Endometrial microvascular endothelial cells (primary cell): Measurements from ENCODE around the gene ELOVL4. TPM values are rescaled to one million over a fixed set of nuclear protein-coding genes. Genes with fewer than 3 reads are reported as not detected.

Source experiments
- in situ Hi-C: cut with HindIII; loops from 2 replicates; pipeline ENCODE4 v1.10.0; 2017; ENCODE audit warnings: low sequenced_read_pairs, low pct_unique_long_range_greater_than_20kb; ENCODE audit errors: inconsistent ontology term
- total RNA-seq: library from RNA; depleted of rRNA; stranded (reverse); fragments of >200 nt; gene quantifications from one replicate; pipeline ENCODE4 v1.2.3, GENCODE V29; 2015; ENCODE audit errors: inconsistent ontology term

ELOVL4 gene
- total RNA-seq, 1 donor from 2014 or later = 2.0 TPM

DNA sequence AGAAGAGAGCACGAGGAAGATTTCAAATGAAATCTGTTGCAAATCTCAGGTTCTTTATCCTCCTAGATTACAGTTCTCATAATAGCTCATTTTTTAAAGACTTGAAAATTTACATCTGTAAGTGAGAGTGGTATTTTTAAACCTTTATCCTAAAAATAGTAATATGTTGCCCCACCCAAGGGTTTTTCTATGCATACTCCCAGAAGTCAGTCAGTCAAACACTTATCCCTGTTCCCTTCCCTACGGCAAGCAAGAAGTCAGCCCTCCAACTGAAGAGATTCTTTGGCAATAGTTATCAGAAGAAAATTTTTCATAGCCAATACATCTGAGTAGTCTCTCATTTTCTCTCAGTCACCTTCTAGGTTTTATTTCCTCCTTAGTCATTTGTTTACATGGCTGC is 24.1 kb downstream of the ELOVL4 start:
- in situ Hi-C loops = no loop called here

DNA sequence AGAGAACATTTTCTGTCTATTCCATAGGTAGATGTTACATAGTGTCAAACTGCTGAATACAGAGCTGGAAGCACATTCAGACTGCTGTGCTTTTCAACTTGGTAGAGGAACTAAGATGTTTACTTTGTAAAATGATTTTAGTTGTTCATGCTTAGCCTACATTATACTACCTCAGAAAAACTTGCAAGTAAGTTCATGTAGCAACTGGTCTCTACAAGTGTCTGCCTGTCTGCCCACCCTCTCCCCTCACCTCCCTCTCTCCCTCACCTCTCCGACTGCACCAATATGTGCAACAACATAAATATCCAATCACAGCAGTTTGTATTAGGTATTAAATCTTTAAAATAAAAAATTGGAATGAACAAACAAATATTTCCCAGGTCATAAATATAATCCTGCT is 25.3 kb downstream of the ELOVL4 start:
- in situ Hi-C loops = no loop called here

GRCh38 chr6:79913369-79913768 is 34.0 kb downstream of the ELOVL4 start:
- in situ Hi-C loops = no loop called here

DNA sequence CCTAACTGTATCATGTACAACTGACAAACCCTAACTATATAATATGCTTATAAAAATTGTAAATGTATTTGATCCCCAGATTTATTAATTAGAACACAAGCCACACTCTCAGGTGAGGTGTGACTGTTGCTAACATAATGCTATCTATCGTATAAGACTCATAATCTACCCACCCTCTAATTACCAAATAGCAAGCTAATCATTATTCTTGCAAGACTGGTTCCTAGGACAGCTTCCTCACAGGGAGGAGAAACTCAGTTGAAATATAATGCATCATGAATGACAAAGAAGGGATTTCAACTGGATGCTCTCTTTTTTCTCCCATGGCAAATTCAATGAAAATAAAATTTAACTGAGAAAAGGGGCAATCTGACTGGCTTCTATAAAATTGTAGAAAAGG is 35.4 kb downstream of the ELOVL4 start:
- in situ Hi-C loops = no loop called here

DNA sequence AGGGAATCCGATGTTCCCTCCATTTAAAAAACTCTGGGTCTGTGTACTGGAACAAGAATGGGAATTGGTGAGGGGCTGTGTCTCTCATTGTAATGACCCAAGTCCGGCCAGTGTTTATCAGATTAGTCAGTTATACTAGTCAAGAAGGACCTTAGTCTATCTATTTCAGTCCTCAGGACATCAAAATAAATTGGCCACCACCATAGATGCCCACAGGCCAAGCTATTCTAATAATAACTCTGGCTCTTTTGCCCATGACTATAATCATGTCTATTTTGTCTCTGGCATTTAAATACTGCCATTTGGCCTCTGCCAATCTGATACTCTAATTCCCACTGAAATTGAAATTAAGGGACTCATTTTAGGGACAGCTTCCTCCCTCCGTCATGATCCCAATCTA is 37.8 kb downstream of the ELOVL4 start:
- in situ Hi-C loops = no loop called here

DNA sequence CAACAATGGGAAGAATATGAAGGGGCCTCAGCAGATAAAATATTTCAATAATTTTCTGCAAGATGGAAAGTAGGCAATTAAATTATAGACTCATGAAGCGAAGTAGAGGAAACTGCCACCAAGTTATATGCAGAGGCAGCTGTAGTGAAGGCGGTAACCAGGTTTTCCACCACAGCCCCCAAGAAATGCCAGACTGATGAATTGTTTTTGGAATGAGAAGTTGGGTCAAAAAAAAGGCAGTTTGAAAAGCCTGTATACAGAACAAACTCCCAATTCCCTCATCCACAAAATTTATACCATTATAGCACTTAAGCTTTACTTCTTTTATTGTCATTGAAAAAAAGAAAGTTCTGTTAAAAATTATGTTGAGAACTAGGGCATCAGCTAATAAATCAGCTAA is 45.3 kb downstream of the ELOVL4 start:
- in situ Hi-C loops = no loop called here

DNA sequence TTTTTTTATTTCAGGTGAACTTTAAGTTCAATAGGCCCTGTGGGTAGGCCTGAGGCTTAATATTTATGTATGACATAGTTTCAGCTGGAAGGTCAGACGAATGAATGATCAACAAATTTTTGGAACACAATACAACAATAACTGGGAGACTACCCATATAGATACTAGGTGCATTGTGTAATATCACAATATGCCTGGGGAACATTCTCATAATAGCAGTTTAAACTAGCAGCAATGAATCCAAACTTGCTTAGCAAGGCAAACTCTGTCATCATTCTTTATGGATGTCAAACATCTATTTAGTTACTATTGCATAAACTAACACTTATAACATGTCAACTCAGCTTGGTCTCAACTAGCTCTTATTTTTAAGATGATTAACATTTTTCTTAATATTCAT is 49.3 kb downstream of the ELOVL4 start:
- in situ Hi-C loops = no loop called here

DNA sequence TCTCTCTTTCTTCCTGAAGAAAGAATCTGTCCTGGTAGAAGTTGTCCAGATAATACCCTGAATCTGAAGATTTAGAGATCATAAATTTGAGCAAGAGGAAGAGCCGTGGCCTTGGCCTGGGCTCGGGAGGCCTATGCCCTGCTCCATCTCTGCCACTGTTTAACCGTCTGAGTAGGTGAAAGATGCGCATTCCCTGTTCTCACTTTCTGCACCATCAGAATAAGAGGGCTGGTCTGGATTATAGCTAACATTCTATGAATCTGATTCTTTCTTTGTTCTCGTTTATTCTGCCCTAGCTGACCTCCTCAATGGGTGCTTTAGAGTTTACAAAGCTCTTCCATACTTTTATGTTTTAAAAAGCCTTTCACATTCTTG is 51.3 kb downstream of the ELOVL4 start:
- in situ Hi-C loops = no loop called here

GRCh38 chr6:79895382-79896074 is 51.8 kb downstream of the ELOVL4 start:
- in situ Hi-C loops = no loop called here

DNA sequence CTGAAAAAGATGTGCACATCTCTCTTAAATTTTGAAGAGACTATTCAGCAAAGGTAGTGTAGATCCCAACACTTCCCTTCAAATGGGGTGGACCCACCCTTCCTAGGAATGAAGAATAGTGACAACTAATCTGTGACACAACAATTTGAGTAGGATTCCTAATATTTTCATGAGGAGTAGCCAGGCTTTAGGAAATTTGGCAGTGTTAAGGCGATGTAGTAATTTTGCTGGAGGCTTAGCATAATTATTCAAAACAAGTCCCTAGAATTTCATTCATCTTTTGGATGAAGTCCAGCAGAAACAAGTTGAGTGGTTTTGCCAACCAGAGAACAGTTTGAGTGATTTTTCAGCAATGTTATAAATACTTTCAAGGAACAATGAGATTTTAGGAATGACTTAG is 52.4 kb downstream of the ELOVL4 start:
- in situ Hi-C loops = no loop called here

DNA sequence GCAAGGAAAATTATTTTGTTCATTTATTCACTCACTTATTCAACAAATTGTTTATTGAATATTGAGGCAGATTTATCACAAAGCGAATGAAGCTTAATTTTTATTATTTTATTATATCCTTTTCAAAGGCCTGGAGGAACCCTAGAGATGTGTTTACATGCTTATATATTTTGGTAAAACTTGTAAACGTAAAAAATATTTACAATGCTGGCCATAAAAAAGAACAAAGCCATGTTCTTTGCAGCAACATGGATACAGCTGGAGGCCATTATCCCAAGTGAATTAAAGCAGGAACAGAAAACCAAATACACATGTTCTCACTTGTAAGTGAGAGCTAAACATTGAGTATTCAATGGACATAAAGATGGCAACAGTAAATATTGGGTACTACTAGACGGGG is 58.8 kb downstream of the ELOVL4 start:
- in situ Hi-C loops = no loop called here

GRCh38 chr6:79878142-79878748 is 69.1 kb downstream of the ELOVL4 start:
- in situ Hi-C loops = no loop called here

DNA sequence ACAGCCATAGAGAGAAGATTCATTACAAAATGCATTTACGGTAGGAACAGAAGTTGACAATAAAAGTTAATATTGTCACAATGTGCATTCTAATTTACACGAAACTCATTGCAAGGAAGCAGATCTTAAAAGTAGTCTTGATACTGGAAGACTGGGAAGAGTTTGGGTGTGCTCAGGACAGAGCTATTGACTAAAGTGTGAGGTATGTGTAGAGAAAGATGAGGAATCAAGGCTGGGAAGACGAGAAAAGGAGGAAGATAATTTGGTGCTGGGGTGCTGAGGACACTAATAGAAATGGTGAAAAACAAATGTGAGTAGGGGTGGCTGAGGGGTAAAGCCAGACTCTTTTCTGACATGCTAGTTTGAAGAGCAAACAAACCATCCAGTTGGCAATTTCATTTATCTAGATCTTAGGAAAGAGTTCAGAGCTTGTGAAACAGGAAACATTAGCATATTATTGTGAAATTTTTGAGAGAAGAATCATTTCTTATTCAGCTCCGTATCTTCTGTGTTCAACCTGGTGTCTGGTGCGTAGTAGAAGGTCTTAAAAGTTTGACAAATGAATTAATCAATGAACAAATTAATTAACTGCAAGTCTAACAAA is 72.7 kb downstream of the ELOVL4 start:
- in situ Hi-C loops = no loop called here

DNA sequence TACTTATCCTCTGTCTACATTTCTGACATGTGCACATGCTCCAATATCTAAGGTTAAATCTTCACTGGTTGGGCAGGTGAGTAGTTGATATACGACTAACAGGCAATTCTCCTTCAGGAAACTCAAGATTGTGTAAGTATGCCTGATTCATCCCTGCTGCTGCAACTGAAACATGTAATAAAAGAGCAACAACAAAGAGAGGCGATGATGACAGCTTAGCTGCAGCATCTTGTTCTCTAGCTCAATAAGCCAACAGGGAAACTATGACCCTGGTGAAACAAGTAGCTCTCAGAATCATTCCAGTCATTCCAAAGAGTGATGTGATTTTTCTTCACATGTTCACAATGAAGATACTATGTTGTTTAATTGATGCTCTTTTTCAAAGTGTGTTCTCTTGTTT is 74.4 kb downstream of the ELOVL4 start:
- in situ Hi-C loops = no loop called here

GRCh38 chr6:79872303-79872702 is 75.0 kb downstream of the ELOVL4 start:
- in situ Hi-C loops = no loop called here

DNA sequence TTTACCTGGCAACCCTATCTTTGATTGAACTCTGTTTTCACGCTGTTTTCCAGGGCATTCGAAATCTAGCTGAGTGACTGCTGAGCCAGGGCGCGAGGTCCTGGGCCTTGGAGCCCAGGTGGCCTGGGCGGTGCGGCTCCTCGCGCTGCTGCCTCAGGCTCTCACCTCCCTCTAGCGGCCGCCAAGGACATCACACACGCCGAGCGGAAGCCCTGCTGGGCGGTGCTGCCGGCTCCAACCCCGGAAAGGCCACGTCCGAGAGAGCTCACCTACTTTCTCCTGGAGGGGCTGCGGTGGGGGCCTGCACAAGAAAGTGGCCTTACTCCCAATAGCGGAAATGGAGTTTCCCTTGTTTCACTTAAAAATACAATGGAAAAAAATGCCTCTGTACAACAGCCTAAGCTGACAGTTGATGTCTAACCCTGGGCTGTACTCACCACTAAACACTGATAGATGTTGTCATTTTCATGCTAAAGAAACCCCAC is 77.7 kb downstream of the ELOVL4 start:
- in situ Hi-C loops = no loop called here

GRCh38 chr6:79869184-79869583 is 78.2 kb downstream of the ELOVL4 start:
- in situ Hi-C loops = no loop called here

DNA sequence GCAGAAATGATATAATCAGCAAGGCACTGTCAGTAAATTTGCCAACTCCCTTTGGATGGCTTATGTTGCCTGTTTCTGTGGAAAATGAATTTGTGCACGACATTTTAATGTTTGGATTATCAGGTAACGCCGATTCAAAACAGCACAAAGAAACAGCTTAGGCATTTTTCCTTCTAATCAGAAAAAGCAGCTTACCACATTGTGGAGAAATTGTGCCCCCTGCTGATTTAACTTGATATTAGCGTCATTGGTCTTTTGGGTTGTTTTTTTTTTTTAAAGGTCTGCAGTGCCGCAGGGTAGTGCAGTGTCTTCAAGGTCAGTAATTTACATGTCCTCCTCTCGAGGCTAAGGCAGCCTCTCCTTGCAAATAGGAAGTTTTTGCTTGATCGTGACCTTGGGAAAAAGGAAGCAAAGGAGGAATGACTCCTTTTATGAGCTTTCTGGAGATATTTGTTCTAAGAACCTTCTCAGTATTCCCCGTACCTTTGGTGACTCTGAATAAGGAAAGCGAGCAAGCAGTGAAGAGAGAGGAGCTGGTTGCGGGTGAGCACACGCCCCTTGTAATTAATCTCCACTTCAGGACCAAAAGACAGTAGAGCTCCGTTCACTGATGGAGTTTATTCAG is 79.1 kb downstream of the ELOVL4 start:
- in situ Hi-C loops = no loop called here
